ENCODE data around the gene E2F1. TPM values are rescaled to one million over a fixed set of nuclear protein-coding genes. Genes with fewer than 3 reads are reported as not detected.

The E2F1 gene, protein sequence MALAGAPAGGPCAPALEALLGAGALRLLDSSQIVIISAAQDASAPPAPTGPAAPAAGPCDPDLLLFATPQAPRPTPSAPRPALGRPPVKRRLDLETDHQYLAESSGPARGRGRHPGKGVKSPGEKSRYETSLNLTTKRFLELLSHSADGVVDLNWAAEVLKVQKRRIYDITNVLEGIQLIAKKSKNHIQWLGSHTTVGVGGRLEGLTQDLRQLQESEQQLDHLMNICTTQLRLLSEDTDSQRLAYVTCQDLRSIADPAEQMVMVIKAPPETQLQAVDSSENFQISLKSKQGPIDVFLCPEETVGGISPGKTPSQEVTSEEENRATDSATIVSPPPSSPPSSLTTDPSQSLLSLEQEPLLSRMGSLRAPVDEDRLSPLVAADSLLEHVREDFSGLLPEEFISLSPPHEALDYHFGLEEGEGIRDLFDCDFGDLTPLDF
- total RNA-seq = 6.7 and 8.9 TPM in 2 replicates

DNA sequence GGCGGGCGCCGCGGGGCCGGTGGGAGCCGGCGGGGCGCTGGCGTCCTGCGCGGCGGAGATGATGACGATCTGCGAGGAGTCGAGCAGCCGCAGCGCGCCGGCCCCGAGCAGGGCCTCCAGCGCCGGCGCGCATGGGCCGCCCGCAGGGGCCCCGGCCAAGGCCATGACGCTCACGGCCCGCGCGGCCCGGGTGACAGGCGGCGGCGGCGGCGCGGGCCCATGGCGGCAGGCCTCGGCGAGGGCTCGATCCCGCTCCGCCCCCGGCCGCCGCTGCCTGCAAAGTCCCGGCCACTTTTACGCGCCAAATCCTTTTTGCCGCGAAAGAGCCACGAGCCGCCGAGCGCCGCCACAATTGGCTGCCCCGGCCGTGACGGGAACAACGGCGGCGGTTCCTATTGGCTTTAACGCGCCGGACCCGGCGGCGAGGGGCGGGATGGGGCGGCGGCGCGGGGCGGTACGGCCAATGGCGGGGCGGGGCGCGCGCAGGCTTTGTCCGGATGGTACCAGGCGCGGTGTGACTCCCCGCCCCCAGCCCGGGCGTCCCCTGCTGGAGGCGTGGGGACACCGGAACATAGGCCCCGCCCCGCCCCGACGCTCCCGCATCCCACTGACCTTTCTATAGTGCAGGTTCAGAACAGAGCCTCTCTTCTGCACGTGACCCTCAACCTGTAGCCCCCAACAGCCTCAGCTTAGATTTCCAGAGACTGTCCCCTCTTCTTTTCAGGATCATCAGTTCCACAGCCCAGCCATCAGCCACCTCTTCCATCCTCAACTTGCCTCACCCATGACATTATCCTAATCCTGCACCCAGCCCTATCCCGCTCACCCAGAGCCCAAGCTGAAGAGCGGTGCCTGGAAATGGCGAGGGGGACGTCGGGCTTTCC lies at the start of gene E2F1:
Gene E2F1 (minus strand): TSS at position 286 of the 884 bp plus-strand sequence. CDS start 121 bp downstream, at position 165.
- CTCF ChIA-PET = interaction anchor here (0.8 kb wide), 1 partner anchor 19 kb away, joined by 3 read pairs; no protein-coding TSS in a partner anchor
- Mint-ChIP-seq H3K27me3 (no peaks in the 10 kb centered on the region), H3K4me3 (peak within 1 kb of the TSS; percentile 86), H3K36me3 (ENCODE audit: low read depth) (no peaks in the 10 kb centered on the region), H3K9me3 (no peaks in the 10 kb centered on the region), H3K27ac (peak within 1 kb of the TSS; percentile 77), H3K4me1 (peaks cover 30% of the 10 kb centered on the region)
- TF ChIP-seq, protein P1, sequence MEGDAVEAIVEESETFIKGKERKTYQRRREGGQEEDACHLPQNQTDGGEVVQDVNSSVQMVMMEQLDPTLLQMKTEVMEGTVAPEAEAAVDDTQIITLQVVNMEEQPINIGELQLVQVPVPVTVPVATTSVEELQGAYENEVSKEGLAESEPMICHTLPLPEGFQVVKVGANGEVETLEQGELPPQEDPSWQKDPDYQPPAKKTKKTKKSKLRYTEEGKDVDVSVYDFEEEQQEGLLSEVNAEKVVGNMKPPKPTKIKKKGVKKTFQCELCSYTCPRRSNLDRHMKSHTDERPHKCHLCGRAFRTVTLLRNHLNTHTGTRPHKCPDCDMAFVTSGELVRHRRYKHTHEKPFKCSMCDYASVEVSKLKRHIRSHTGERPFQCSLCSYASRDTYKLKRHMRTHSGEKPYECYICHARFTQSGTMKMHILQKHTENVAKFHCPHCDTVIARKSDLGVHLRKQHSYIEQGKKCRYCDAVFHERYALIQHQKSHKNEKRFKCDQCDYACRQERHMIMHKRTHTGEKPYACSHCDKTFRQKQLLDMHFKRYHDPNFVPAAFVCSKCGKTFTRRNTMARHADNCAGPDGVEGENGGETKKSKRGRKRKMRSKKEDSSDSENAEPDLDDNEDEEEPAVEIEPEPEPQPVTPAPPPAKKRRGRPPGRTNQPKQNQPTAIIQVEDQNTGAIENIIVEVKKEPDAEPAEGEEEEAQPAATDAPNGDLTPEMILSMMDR (IDR thresholded peaks at IDR 0.05) = no peak
- POLR2A ChIA-PET = interaction anchor here (0.5 to 1.7 kb wide), 10 partner anchors 11 to 426 kb away, joined by 3 to 9 read pairs (median 4); partner anchors contain the start of genes ACTL10, C20orf144, CBFA2T2 and EIF2S2
- peak; percentile 93 for ATAC-seq (ENCODE audit: low read depth)
- intact Hi-C loops (cut with micrococcal nuclease) = loop anchor here (1.0 to 5.0 kb wide), 7 partner anchors 20 to 307 kb away; partner anchors contain the start of genes ACTL10, CHMP4B, PXMP4 and RALY
- DNase-seq = peak; percentile 95

DNA sequence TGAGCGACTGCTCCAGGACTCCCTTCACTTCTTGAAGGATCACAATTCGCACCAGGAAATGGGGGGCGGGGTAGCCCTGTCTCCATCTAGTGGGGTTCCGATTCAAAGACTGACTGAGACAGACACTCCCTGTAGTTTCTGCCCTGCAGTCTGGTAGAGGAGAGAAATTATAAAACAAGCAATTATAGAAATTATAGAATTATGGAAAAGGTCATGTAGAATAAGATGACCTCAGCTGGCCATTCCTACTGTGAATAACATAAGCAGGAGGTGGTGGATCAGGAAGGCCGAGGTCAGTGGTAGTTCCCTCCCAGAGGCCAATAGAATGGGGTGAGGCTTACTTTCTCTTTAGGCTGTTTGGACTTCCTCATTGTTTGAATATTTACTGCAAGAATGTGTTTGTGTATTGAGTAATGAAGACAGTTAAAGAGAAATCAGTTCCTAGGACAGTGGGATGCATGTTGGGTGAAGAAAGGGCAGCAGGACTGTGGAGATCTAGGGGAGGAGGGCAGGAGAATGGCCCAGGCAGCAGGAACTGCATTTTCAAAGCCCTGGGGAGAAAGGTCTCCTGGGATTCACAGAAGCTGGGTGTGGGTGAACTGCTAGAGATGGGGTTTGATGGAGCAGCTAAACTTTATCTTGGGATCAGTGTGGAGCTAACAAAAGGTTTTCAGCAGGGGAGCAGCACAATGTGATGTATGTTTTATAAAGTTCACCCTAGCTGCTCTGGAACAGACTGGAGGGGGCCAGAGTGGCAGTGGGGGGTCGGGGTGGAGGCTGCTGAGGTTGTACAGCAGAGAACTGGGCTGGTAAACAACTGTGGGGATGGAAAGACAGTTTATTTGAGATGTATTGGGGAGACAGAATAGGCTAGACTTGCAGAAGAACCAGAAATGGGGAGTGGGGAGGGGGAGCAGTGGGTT lies 47.7 kb upstream of the E2F1 start:
- CTCF ChIA-PET = interaction anchor here (1.1 to 1.6 kb wide), 4 partner anchors 12 to 77 kb away, joined by 3 to 6 read pairs (median 3); partner anchors contain the start of gene CHMP4B
- intact Hi-C loops (cut with micrococcal nuclease) = loop anchor here (1.0 to 5.0 kb wide), 3 partner anchors 123 to 379 kb away; partner anchors contain the start of gene EIF2S2
- ATAC-seq (ENCODE audit: low read depth) (peak; percentile 6), DNase-seq (peak; percentile 24)
- peaks cover 15% of the 10 kb centered on the region for H3K36me3 Mint-ChIP-seq (ENCODE audit: low read depth)
- POLR2A ChIA-PET = interaction anchor here (0.7 to 3.9 kb wide), 16 partner anchors 13 to 1969 kb away, joined by 4 to 102 read pairs (median 9); partner anchors contain the start of genes ACTL10, CHMP4B, EIF2S2 and PXMP4
- TF ChIP-seq, protein P1 (IDR thresholded peaks at IDR 0.05) = no peak
- peaks cover 31% of the 10 kb centered on the region for H3K4me1 Mint-ChIP-seq
- peaks cover 10% of the 10 kb centered on the region for H3K9me3 Mint-ChIP-seq
- no peaks in the 10 kb centered on the region for H3K27me3 Mint-ChIP-seq
- H3K4me3 Mint-ChIP-seq = peak overlapping the region; percentile 26
- H3K27ac Mint-ChIP-seq = peak overlapping the region; percentile 84

DNA sequence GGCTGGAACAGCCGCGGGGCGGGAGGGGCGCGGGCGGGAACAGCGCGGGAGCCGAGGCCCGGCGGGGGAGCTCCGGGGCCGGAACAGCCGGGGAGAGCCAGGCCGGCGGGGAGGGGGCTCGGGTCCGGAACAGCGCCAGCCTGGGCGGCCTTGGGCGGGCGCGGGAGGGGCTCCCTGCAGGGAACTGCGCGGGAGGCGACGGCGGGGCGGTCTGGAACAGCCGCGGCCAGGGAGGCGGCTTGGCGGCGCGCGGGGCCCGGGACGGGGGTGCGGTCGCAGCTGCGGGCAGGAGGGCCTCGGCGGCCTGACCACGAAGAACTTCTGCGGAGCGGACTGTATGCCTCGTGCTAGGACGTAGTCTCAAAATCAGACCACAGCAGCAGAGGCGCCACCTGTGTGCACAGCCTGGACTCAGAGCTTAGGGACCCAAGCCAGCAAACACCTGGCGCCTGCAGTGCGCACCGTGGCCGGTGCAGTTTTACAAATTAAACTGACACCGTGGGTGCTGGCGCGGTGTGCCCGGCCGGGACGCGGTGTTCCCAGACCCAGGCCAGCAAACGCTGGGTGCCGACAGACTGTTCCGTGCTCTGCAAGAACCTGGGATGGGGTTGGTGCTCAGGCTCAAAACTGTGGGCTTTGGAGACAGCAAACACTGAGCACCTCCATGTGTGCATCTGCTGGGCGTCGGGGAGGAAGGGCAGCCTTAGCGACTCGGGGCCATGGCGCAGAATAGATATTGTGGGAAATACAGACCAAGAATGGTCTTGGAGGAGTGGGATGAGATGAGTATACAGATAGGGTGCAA lies 46.2 kb upstream of the E2F1 start:
- DNase-seq (peak; percentile 96), ATAC-seq (ENCODE audit: low read depth) (peak; percentile 40)
- POLR2A ChIA-PET = interaction anchor here (0.5 to 3.9 kb wide), 27 partner anchors 9 to 1933 kb away, joined by 3 to 102 read pairs (median 5); partner anchors contain the start of genes ACTL10, CBFA2T2, CHMP4B and EIF2S2
- peak overlapping the region; percentile 90 for H3K4me3 Mint-ChIP-seq
- TF ChIP-seq, protein P1 (IDR thresholded peaks at IDR 0.05) = no peak
- peaks cover 26% of the 10 kb centered on the region for H3K4me1 Mint-ChIP-seq
- H3K36me3 Mint-ChIP-seq (ENCODE audit: low read depth) = peaks cover 12% of the 10 kb centered on the region
- no peaks in the 10 kb centered on the region for H3K27me3 Mint-ChIP-seq
- H3K9me3 Mint-ChIP-seq = peaks cover 10% of the 10 kb centered on the region
- intact Hi-C loops (cut with micrococcal nuclease) = loop anchor here (1.0 to 5.0 kb wide), 8 partner anchors 41 to 380 kb away; partner anchors contain the start of genes ACTL10, CHMP4B, E2F1 and EIF2S2
- H3K27ac Mint-ChIP-seq = peak overlapping the region; percentile 84
- CTCF ChIA-PET = interaction anchor here (0.9 to 1.6 kb wide), 12 partner anchors 22 to 290 kb away, joined by 3 to 7 read pairs (median 4); partner anchors contain the start of genes ACTL10 and CHMP4B
